ENCODE data around the gene GDF11.

The GDF11 gene

DNA sequence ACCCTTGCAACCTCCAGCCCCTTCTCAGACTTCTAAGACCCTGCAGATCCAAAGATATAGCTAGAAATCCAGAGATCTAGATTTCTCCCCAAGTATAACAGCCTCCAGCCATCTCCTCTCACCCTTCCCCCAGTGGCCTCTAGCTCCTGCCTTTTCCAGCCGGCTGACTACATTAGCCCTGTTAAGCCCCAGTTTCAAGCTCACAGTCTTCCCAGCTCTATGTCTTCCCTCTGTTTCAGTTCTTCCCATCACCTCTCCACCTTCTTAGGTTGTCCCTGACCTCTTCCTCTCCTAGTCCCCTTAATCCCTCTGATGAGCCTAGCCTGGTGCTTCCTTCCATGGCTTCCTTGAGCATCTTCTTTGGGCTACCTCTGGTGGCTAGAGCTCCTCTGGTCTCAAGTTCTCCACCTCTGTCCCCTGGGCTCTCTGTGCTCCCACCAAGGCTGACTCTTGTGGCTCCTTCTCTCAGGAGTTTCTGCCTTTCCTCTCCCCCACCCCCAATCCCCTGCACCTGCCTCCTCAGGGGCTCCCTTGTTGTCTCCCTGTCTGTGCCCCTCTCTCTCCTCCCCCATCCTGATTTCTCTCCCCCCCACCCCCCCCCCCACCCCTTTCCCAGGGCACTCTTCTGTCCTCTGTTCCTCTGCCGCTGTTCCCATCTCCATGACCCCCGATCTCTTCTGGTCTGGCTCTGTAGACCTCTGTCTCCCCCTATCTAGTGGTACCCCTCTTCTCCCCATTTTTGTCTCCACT, 816 bp upstream of the GDF11 start:
- Histone ChIP-seq H3K27me3 (ENCODE audit: control insufficient read depth, insufficient read depth, low read length) (no peaks in the 10 kb centered on the region), H3K9me3 (ENCODE audit: control insufficient read depth, low read length) (no peaks in the 10 kb centered on the region), H3K79me2 (no peaks in the 10 kb centered on the region), H3K27ac (no peak overlapping the region), H3K4me3 (ENCODE audit: low read depth, low read length) (no peak overlapping the region), H3K4me1 (peaks cover 16% of the 10 kb centered on the region), H3K36me3 (ENCODE audit: control insufficient read depth, insufficient read depth, low read length) (no peaks in the 10 kb centered on the region), H2AFZ (peak overlapping the region; percentile 85), H3K9ac (no peak overlapping the region), H3K4me2 (ENCODE audit: low read length) (peak overlapping the region; percentile 53)
- TF ChIP-seq, protein P1, sequence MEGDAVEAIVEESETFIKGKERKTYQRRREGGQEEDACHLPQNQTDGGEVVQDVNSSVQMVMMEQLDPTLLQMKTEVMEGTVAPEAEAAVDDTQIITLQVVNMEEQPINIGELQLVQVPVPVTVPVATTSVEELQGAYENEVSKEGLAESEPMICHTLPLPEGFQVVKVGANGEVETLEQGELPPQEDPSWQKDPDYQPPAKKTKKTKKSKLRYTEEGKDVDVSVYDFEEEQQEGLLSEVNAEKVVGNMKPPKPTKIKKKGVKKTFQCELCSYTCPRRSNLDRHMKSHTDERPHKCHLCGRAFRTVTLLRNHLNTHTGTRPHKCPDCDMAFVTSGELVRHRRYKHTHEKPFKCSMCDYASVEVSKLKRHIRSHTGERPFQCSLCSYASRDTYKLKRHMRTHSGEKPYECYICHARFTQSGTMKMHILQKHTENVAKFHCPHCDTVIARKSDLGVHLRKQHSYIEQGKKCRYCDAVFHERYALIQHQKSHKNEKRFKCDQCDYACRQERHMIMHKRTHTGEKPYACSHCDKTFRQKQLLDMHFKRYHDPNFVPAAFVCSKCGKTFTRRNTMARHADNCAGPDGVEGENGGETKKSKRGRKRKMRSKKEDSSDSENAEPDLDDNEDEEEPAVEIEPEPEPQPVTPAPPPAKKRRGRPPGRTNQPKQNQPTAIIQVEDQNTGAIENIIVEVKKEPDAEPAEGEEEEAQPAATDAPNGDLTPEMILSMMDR (IDR thresholded peaks at IDR 0.05): no peak

DNA sequence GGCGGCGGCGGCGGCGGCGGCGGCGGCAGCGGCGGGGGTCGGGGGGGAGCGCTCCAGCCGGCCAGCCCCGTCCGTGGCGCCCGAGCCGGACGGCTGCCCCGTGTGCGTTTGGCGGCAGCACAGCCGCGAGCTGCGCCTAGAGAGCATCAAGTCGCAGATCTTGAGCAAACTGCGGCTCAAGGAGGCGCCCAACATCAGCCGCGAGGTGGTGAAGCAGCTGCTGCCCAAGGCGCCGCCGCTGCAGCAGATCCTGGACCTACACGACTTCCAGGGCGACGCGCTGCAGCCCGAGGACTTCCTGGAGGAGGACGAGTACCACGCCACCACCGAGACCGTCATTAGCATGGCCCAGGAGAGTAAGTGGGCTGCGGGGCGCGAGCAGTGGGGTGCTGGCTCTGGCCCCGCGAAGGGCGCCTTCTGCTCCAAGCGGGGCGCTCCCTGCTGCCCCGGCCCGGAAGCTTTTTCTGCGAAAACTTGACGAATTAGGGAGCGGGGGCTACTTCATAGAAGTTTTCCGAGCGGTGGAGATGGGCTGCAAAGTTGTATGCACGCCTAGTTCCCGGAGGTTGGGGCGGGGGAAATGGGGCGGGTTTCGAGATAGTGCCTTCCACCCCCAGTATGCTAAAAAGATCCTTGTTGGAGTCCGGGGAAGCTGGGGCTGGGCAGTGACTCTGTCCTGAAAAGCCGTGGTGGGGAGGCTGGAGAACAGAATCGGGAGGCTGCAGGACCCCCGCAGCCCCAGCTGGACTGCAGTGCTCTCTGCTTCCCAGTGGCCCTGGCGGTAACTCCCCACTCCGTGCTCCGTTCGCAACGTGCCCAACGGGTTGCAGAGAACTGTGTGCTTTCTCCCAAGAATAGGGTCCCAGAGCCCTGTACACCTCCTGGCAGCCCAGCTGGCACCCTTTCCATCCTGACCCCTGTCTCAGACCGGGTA, 751 bp downstream of the GDF11 start:
- Histone ChIP-seq H3K4me2 (ENCODE audit: low read length) (peak overlapping the region; percentile 64), H3K27me3 (ENCODE audit: control insufficient read depth, insufficient read depth, low read length) (no peaks in the 10 kb centered on the region), H2AFZ (peak overlapping the region; percentile 81), H3K4me1 (peaks cover 5% of the 10 kb centered on the region), H3K36me3 (ENCODE audit: control insufficient read depth, insufficient read depth, low read length) (no peaks in the 10 kb centered on the region), H3K4me3 (ENCODE audit: low read depth, low read length) (peak overlapping the region; percentile 49), H3K27ac (no peak overlapping the region), H3K9me3 (ENCODE audit: control insufficient read depth, low read length) (no peaks in the 10 kb centered on the region), H3K79me2 (no peaks in the 10 kb centered on the region), H3K9ac (no peak overlapping the region)
- TF ChIP-seq, protein P1 (IDR thresholded peaks at IDR 0.05): peak; percentile 14

DNA sequence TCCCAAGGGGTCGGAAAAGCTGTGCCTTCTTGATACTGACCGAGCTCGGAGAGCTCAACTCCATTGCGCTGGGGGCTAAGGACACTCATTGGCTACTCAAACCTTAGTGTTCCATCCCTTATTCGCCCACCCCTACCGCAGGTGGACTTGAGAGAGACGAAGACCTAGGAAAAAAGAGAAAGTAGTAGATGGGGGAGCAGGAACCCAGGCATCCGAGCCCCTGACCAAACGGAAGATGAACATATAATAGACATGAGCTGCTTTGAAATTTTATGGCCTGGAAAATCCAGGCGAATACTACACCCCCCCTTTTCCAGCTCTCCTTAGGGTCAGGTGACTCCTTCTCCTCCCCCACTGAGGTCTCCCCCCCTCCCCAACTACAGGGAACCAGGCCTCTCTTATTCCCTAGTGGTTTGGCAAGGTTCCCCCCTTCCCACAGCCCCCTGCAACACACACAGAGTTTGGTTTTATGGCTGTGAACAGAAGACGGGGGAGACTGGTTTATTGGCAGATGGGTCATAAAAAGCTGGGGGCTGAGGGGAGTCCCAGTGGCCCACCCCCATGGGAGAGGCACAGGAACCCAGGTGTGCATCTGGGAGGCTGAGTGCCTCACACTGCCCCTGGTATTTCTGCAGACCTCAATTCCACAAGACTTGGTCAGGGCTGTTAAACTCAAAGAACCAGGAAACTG, 1.6 kb downstream of the GDF11 start:
- Histone ChIP-seq H3K4me1 (peaks cover 2% of the 10 kb centered on the region), H3K9me3 (ENCODE audit: control insufficient read depth, low read length) (no peaks in the 10 kb centered on the region), H3K79me2 (no peaks in the 10 kb centered on the region), H3K36me3 (ENCODE audit: control insufficient read depth, insufficient read depth, low read length) (no peaks in the 10 kb centered on the region), H3K4me3 (ENCODE audit: low read depth, low read length) (no peak overlapping the region), H3K27me3 (ENCODE audit: control insufficient read depth, insufficient read depth, low read length) (no peaks in the 10 kb centered on the region), H3K4me2 (ENCODE audit: low read length) (peak overlapping the region; percentile 64), H3K27ac (no peak overlapping the region), H3K9ac (no peak overlapping the region), H2AFZ (peak overlapping the region; percentile 81)
- TF ChIP-seq, protein P1 (IDR thresholded peaks at IDR 0.05): no peak

DNA sequence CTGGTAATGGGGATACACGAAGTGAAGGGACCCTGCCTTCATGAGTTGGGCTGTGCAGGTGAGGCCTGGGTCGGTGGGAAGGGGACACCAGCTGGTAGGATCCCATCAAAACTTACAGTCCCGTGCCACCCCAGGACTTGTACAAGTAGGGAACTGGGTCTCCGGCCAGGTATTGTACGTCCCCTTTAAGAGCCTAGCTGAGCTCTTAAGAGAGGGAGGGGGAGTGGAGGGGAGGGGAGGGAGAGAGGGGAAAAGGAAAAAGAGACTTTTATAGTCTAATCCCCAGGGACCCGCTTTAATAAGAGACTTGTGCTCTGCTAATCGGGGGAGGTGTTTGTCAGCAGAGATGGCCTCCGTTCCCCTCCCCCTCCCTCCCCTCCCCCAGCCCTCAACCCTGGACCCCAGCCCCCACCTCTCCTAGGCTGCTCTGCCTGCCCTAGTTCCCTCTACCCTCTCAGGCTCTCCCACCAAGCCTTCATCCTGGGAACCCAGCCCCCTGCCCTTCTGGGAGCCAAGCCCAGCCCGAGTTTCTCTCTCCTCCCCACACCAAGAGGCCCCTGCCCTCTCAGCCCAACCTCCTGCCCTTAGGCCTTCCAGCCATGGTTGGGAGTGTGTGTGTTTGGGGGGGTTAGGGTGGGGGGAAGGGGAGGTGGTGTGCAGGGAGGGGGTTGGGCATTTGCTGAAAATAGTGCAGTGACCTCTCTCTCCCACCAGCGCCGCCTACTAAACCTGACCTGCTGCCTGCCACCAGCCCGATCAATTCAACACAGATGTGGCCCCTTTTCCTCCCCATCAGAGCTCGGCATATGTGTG, 2.6 kb downstream of the GDF11 start:
- Histone ChIP-seq H2AFZ (no peak overlapping the region), H3K36me3 (ENCODE audit: control insufficient read depth, insufficient read depth, low read length) (no peaks in the 10 kb centered on the region), H3K4me2 (ENCODE audit: low read length) (no peak overlapping the region), H3K79me2 (no peaks in the 10 kb centered on the region), H3K4me3 (ENCODE audit: low read depth, low read length) (no peak overlapping the region), H3K27me3 (ENCODE audit: control insufficient read depth, insufficient read depth, low read length) (no peaks in the 10 kb centered on the region), H3K9me3 (ENCODE audit: control insufficient read depth, low read length) (no peaks in the 10 kb centered on the region), H3K4me1 (peaks cover 2% of the 10 kb centered on the region), H3K9ac (no peak overlapping the region), H3K27ac (no peak overlapping the region)
- TF ChIP-seq, protein P1 (IDR thresholded peaks at IDR 0.05): no peak
